GM15510 (cell line): ENCODE data around the gene SMIM9.

ENCODE experiments used
- POLR2A ChIP-seq: IDR thresholded peaks from 3 replicates; pipeline ENCODE4 v1.6.1; 2011; ENCODE audit warnings: borderline replicate concordance; ENCODE audit not compliant: insufficient read length; ENCODE audit errors: extremely low read depth

SMIM9 gene

GRCh38 chrX:154795016-154795415 lies 39.4 kb downstream of the SMIM9 start:
- no peak for TF ChIP-seq POLR2A

- TF ChIP-seq POLR2A, result no peak
Observed at GRCh38 chrX:154793084-154793795, 41.2 kb downstream of the SMIM9 start.

GRCh38 chrX:154791939-154792338 lies 42.5 kb downstream of the SMIM9 start:
- TF ChIP-seq POLR2A, result no peak

- TF ChIP-seq POLR2A, result no peak
Observed at GRCh38 chrX:154791467-154791866, 43.0 kb downstream of the SMIM9 start.

GRCh38 chrX:154785716-154786115 lies 48.7 kb downstream of the SMIM9 start:
- no peak for TF ChIP-seq POLR2A

GRCh38 chrX:154784149-154784995 lies 50.1 kb downstream of the SMIM9 start:
- TF ChIP-seq POLR2A, result no peak

GRCh38 chrX:154780968-154781367 lies 53.5 kb downstream of the SMIM9 start:
- TF ChIP-seq POLR2A, result no peak

GRCh38 chrX:154779261-154779660 lies 55.2 kb downstream of the SMIM9 start:
- TF ChIP-seq POLR2A, result no peak

- TF ChIP-seq POLR2A, result no peak
Observed at GRCh38 chrX:154776753-154777152, 57.7 kb downstream of the SMIM9 start.

- TF ChIP-seq POLR2A, result no peak
Observed at GRCh38 chrX:154775419-154776349, 58.8 kb downstream of the SMIM9 start.

GRCh38 chrX:154774622-154775021 lies 59.8 kb downstream of the SMIM9 start:
- TF ChIP-seq POLR2A, result no peak
